Small intestine (tissue), 7 donors: ENCODE results near the gene EPHA3. TPM values are rescaled to one million over a fixed set of nuclear protein-coding genes. Genes with fewer than 3 reads are reported as not detected.

Source experiments
- DNase-seq, 2 donors: peaks; one replicate each; pipeline versions ENCODE4 v3.0.0 to v3.0.0-alpha.2; 2013
- FAIRE-seq: peaks from 2 replicates; lab custom pipeline; 2012; peaks lifted over from hg19 to GRCh38; lab: Jason Lieb, UNC
- H3K27ac ChIP-seq, 3 donors: one replicate each; pipeline ENCODE4 v1.5.1; 2013; ENCODE audit warnings: low read length in 2 of 3, mild to moderate bottlenecking in 2 of 3, control low read depth in 1 of 3, inconsistent platforms in 1 of 3, low read depth in 1 of 3, moderate library complexity in 1 of 3
- H3K27me3 ChIP-seq, 3 donors: one replicate each; pipeline ENCODE4 v1.6.1; 2013; ENCODE audit warnings: low read length in 3 of 3, inconsistent platforms in 1 of 3; ENCODE audit not compliant: control insufficient read depth in 3 of 3, insufficient read depth in 3 of 3
- H3K36me3 ChIP-seq, 3 donors: one replicate each; pipeline ENCODE4 v1.6.1; 2013; ENCODE audit warnings: low read length in 3 of 3, inconsistent platforms in 1 of 3, low read depth in 1 of 3, mild to moderate bottlenecking in 1 of 3, moderate library complexity in 1 of 3; ENCODE audit not compliant: control insufficient read depth in 3 of 3, insufficient read depth in 2 of 3
- H3K4me1 ChIP-seq, 3 donors: one replicate each; pipeline ENCODE4 v1.6.1; 2013; ENCODE audit warnings: low read length in 2 of 3, inconsistent platforms in 1 of 3, low read depth in 1 of 3, mild to moderate bottlenecking in 1 of 3, moderate library complexity in 1 of 3; ENCODE audit not compliant: control insufficient read depth in 3 of 3, insufficient read depth in 2 of 3
- H3K4me3 ChIP-seq, 3 donors: one replicate each; pipeline ENCODE4 v1.5.1; 2013; ENCODE audit warnings: low read length in 3 of 3, control low read depth in 1 of 3, inconsistent platforms in 1 of 3, low read depth in 1 of 3, mild to moderate bottlenecking in 1 of 3, moderate library complexity in 1 of 3
- H3K9me3 ChIP-seq, 2 donors: one replicate each; pipeline ENCODE4 v1.6.1; 2013; ENCODE audit warnings: low read depth in 1 of 2, low read length in 1 of 2; ENCODE audit not compliant: control insufficient read depth in 2 of 2, insufficient read depth in 1 of 2
- WGBS, 3 donors: extraction: QIAGEN DNeasy Blood & Tissue Kit; methylation state at CpG; one replicate each; pipeline ENCODE4 v1.1.7; 2013; 5-methylcytosine and 5-hydroxymethylcytosine counted together
- polyA plus RNA-seq, 4 donors: library from polyadenylated mRNA; stranded (reverse) in 3 of 4; unstranded in 1 of 4; fragments of 200-250 nt in 3 of 4; fragments of 120-200 nt in 1 of 4; gene quantifications; one replicate each; pipeline versions ENCODE4 v1.2.1 to v1.2.3, GENCODE V29; 2013
- donor health status: healthy with polysubstance abuse.
- donor health status: control.
- donor health status: control.
- donor health status: Bipolar disorder and iron deficiency.
- donor health status: healthy.

EPHA3 gene
- polyA plus RNA-seq, 4 donors = under 0.01 to 3.0 (median 0.88) TPM; not detected in 1

DNA sequence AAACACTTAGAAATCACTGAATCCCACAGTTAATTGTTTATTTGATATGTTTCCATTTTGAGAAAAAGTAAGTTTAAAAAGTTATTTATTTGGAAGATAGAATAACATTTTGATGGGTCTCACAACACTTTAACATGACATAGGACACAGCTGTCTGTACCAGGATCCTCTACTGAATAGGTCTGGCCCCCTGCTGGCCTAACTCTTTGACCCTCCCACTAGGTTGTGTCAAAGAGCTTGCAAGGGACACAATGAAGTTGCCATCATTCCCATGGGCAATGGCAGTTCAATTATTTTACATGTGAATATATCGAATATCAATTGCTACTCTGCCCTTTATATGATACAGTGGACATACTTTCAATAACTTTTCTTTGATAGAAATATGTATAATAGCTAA is 138.9 kb downstream of the EPHA3 start:
- Histone ChIP-seq H3K9me3 (no peaks in the 10 kb centered on the region), H3K27ac (no peak overlapping the region), H3K36me3 (no peaks in the 10 kb centered on the region), H3K4me1 (no peaks in the 10 kb centered on the region), H3K27me3 (no peaks in the 10 kb centered on the region), H3K4me3 (no peak overlapping the region)
- DNase-seq (no peak), FAIRE-seq (no peak)
- WGBS, 3 donors = 51 to 84% (median 67%) methylated on average over 1 of the region's 1 CpG

DNA sequence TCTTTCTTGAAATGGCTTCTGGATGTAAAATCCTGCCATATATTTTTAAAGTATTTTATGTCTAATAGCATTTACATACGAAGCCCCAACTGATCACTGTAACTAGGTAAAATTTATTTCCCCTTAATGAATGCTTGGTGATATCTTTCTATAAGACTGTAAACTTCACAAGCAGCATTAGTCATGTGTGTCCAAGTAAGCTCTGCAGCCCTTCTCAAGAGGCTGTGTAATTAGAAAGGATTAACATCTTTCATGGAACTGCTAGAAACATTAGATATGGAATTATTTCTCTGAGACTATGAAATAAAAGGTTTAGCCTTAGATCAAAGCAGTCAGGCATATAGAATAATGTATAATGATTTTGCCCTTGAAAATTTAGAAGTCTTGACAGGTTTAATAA is 143.3 kb downstream of the EPHA3 start:
- Histone ChIP-seq H3K4me3 (no peak overlapping the region), H3K36me3 (no peaks in the 10 kb centered on the region), H3K27me3 (no peaks in the 10 kb centered on the region), H3K27ac (no peak overlapping the region), H3K4me1 (no peaks in the 10 kb centered on the region), H3K9me3 (no peaks in the 10 kb centered on the region)
- 40 to 65% (median 61%) methylated on average over 1 of the region's 1 CpG for WGBS, 3 donors
- DNase-seq (no peak), FAIRE-seq (no peak)

DNA sequence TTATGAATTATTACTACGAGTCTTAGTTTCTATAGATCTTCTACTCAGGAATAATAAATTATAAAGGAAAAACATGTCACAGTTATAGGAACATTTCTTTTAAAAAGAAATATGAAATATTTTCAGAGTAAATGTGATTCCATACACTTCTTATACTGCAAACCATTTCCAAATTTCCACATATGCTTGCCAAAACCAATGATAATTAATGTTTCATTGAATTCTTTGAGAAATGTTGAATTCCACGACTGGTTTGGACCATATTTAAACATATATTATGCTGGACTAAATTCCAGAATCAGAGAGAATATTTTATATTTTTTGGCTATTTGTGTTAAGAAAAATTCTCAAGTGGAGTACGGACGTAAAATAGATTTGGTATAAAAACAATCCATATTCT is 144.6 kb downstream of the EPHA3 start:
- no peaks in the 10 kb centered on the region for H3K36me3 ChIP-seq
- H3K27me3 ChIP-seq = no peaks in the 10 kb centered on the region
- H3K4me3 ChIP-seq = no peak overlapping the region
- H3K4me1 ChIP-seq = no peaks in the 10 kb centered on the region
- no peak overlapping the region for H3K27ac ChIP-seq
- FAIRE-seq (no peak), DNase-seq (no peak)
- 73 to 83% (median 77%) methylated on average over 4 of the region's 4 CpGs for WGBS, 3 donors
- H3K9me3 ChIP-seq = no peaks in the 10 kb centered on the region

DNA sequence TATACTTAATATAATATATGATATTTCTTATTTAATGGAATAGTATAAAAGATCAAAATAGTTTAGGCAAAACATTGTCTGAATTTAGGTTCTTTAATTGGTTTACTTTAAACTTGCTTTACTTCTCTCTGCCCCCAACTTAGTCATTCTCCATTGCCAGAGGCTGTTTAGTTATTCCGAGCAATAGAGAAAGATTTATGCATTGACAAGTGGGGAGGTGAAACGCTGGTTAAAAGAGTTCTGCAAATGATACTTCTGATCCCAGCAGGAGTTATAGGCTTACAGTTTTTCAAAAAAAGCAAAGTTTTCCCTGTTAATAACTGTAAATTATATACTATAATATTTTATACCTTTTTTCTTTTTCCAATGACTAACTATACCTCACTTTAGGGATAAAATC is 145.4 kb downstream of the EPHA3 start:
- FAIRE-seq (no peak), DNase-seq (no peak)
- 53 to 74% (median 68%) methylated on average over 2 of the region's 2 CpGs for WGBS, 3 donors
- H3K4me1 ChIP-seq = no peaks in the 10 kb centered on the region
- H3K27ac ChIP-seq = no peak overlapping the region
- no peaks in the 10 kb centered on the region for H3K27me3 ChIP-seq
- H3K36me3 ChIP-seq = no peaks in the 10 kb centered on the region
- H3K9me3 ChIP-seq = no peaks in the 10 kb centered on the region
- no peak overlapping the region for H3K4me3 ChIP-seq

DNA sequence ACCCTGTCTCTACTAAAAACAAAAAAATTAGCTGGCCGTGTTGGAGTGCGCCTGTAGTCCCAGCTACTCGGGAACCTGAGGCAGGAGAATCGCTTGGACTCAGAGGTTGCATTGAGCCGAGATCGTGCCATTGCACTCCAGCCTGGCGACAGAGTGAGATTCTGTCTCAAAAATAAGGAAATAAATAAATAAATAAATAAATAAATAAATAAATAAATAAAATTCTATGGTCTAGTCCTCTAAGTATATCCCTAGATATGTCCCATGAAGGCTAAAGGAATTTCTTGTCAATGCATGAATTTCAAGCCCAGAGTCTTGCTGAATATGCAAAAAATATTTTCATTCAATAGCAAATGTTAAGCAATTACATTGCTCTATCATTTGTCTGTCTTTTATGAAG is 149.0 kb downstream of the EPHA3 start:
- DNase-seq = no peak
- WGBS, 3 donors = 87 to 95% (median 87%) methylated on average over 7 of the region's 7 CpGs
- Histone ChIP-seq H3K27me3 (no peaks in the 10 kb centered on the region), H3K9me3 (no peaks in the 10 kb centered on the region), H3K27ac (no peak overlapping the region), H3K4me1 (no peaks in the 10 kb centered on the region), H3K36me3 (no peaks in the 10 kb centered on the region), H3K4me3 (no peak overlapping the region)
- no peak for FAIRE-seq

DNA sequence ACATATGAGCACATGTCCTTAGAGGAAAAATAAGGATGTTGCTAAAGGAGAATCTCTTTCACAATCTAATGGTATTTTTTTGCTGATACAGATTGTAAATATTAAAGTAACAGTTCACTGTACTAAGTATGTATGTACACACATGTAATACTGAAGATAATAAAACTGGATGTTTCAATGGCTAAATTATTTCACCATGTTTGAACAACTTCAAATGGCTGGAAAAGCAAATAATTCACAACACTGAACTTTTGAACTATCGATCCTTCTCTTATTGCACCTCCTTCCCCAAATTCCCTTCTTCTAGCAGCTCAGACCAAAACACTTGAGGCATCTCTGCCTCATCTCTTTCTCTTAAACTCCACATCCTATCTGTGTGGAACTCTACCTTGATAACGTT is 149.5 kb downstream of the EPHA3 start:
- Histone ChIP-seq H3K4me1 (no peaks in the 10 kb centered on the region), H3K36me3 (no peaks in the 10 kb centered on the region), H3K4me3 (no peak overlapping the region), H3K27me3 (no peaks in the 10 kb centered on the region), H3K27ac (no peak overlapping the region), H3K9me3 (no peaks in the 10 kb centered on the region)
- DNase-seq = no peak
- 18 to 68% (median 39%) methylated on average over 2 of the region's 2 CpGs for WGBS, 3 donors
- no peak for FAIRE-seq

DNA sequence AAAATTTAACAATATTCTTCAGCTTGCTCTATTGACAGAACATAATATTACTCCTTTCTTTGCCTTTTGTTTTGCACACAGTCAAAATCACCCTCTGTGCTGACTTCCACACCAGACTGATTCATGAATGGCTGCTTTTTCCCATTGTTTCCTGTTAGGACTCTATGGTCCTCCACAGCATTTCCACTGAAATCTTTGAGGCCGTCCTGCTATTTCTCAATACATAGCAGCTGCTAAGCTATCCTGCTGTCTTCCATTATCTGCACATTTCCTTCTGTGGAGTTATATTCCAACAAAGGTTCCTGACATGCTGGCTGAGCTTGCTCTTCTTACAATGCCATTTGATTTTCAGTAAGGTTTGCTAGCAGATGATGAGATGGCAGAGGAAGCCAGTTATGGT is 153.3 kb downstream of the EPHA3 start:
- H3K4me1 ChIP-seq = no peaks in the 10 kb centered on the region
- no peaks in the 10 kb centered on the region for H3K27me3 ChIP-seq
- 68 to 83% (median 78%) methylated on average over 1 of the region's 1 CpG for WGBS, 3 donors
- no peaks in the 10 kb centered on the region for H3K36me3 ChIP-seq
- FAIRE-seq (no peak), DNase-seq (no peak)
- no peaks in the 10 kb centered on the region for H3K9me3 ChIP-seq
- H3K27ac ChIP-seq = no peak overlapping the region
- H3K4me3 ChIP-seq = no peak overlapping the region

DNA sequence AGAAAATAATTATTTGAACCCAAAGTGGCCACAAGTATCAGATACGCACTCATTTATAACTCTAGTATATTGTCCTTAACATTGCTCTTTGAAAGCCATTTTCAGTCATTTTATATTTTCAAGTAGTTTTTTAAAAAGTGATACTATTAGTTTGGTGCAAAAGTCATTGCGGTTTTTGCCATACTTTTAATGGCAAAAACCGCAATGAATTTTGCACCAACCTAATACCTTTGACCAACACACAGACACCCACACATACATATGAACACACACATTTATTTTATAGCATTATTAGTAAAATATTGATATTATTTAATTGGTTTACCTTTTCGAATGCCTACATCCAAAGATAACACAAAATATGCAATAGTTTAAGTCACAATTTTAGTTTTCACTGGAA is 154.3 kb downstream of the EPHA3 start:
- no peak for DNase-seq
- FAIRE-seq = no peak
- 89 to 96% (median 92%) methylated on average over 4 of the region's 4 CpGs for WGBS, 3 donors

DNA sequence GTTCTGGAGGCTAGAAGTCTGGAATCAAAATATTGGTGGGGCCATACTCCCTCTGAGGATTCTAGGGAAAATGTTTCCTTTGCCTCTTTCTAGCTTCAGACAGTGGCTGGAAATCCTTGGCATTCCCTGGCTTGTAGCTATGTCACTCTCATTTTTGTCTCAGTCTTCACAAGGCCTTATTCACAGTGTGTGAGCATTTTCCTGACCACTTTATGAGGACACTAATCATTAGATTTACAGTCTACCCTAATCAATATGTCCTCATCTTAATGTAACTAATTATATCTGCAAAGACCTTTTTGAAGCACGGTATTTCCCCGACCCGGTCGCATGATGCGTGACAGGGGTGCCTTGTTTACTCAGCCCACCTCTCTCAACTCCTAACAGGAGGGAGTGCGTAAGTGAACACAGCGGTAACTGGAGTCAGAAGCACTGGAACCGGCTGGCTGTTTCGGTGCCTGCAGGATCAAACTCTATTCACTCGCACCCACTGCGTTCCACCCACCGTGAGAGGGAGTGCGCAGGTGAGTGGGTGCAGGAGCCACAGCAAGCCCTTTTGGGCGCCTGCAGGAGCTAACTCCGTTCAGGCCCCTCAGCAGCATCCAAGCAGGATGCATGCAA is 155.0 kb downstream of the EPHA3 start:
- WGBS, 3 donors = 89 to 94% (median 91%) methylated on average over 15 of the region's 15 CpGs
- no peaks in the 10 kb centered on the region for H3K4me1 ChIP-seq
- H3K9me3 ChIP-seq = no peaks in the 10 kb centered on the region
- no peak overlapping the region for H3K4me3 ChIP-seq
- FAIRE-seq (no peak), DNase-seq (no peak)
- no peaks in the 10 kb centered on the region for H3K36me3 ChIP-seq
- H3K27me3 ChIP-seq = no peaks in the 10 kb centered on the region
- H3K27ac ChIP-seq = no peak overlapping the region

More for the DNA sequence above, 154.3 kb downstream of the EPHA3 start:
- Histone ChIP-seq H3K27ac (no peak overlapping the region), H3K27me3 (no peaks in the 10 kb centered on the region), H3K36me3 (no peaks in the 10 kb centered on the region), H3K4me3 (no peak overlapping the region), H3K4me1 (no peaks in the 10 kb centered on the region), H3K9me3 (no peaks in the 10 kb centered on the region)
